C4-2B (cell line): ENCODE measurements around the gene ENPP3.

Experiments
- H3K27ac ChIP-seq: fragments of 450-650 bp; 2 replicates; pipeline ENCODE4 v1.5.1; 2017
- CTCF ChIP-seq: fragments of 450-650 bp; conservative IDR thresholded peaks from 2 replicates; pipeline ENCODE4 v1.5.1; 2017; ENCODE audit warnings: mild to moderate bottlenecking
- ZFX ChIP-seq: fragments of 450-650 bp; IDR thresholded peaks from 2 replicates; pipeline ENCODE4 v1.6.1; 2017

ENPP3 gene

GRCh38 chr6:131654326-131654725 is 17.2 kb downstream of the ENPP3 start:
- no peak for TF ChIP-seq ZFX
- no peak for TF ChIP-seq CTCF

GRCh38 chr6:131655387-131655786 is 18.3 kb downstream of the ENPP3 start:
- TF ChIP-seq ZFX, result no peak
- no peak for TF ChIP-seq CTCF
- no peak overlapping the region for H3K27ac ChIP-seq

More at GRCh38 chr6:131654326-131654725, 17.2 kb downstream of the ENPP3 start:
- H3K27ac ChIP-seq, result no peak overlapping the region

GRCh38 chr6:131655951-131656350 is 18.8 kb downstream of the ENPP3 start:
- H3K27ac ChIP-seq, result no peak overlapping the region
- TF ChIP-seq ZFX, result no peak
- TF ChIP-seq CTCF, result no peak

- TF ChIP-seq ZFX, result no peak
- no peak for TF ChIP-seq CTCF
Measured at GRCh38 chr6:131656667-131657066, 19.6 kb downstream of the ENPP3 start.

GRCh38 chr6:131657222-131657621 is 20.1 kb downstream of the ENPP3 start:
- H3K27ac ChIP-seq, result no peak overlapping the region
- TF ChIP-seq CTCF (no peak), ZFX (no peak)

More at GRCh38 chr6:131656667-131657066, 19.6 kb downstream of the ENPP3 start:
- H3K27ac ChIP-seq, result no peak overlapping the region

- H3K27ac ChIP-seq, result no peak overlapping the region
Measured at GRCh38 chr6:131657630-131658111, 20.6 kb downstream of the ENPP3 start.

GRCh38 chr6:131658287-131658686 is 21.2 kb downstream of the ENPP3 start:
- H3K27ac ChIP-seq, result no peak overlapping the region
- TF ChIP-seq CTCF, result no peak
- TF ChIP-seq ZFX, result no peak

More at GRCh38 chr6:131657630-131658111, 20.6 kb downstream of the ENPP3 start:
- no peak for TF ChIP-seq ZFX
- TF ChIP-seq CTCF, result no peak
